GM12878 (cell line): ENCODE data around the gene ANKRD44. TPM values are rescaled to one million over a fixed set of nuclear protein-coding genes. Genes with fewer than 3 reads are reported as not detected.

Experiments
- ATAC-seq: fragments of 200-7000 bp; cut with Tn5 transposase; 3 replicates; pipeline ENCODE4 v1.9.1; 2020; ENCODE audit warnings: mild to moderate bottlenecking, moderate library complexity
- BruUV-seq: library from RNA; stranded (reverse); fragments of 400-500 nt; replicated peaks from 2 replicates; lab custom pipeline; 2021; lab: Mats Ljungman, UMichigan
- CTCF ChIA-PET: fragments of 300-600 bp; sonication (Branson Sonifier 250); formaldehyde crosslinking; extraction: SDS; loops from one replicate; lab custom pipeline; 2021; ENCODE audit warnings: inconsistent platforms; lab: Yijun Ruan, JAX
- POLR2A ChIA-PET: fragments of 350-600 bp; formaldehyde crosslinking; extraction: SDS; loops from one replicate; lab custom pipeline; 2021; ENCODE audit warnings: inconsistent platforms; lab: Charles Lee
- RAD21 ChIA-PET: fragments of 300-600 bp; sonication (Branson Sonifier 250); formaldehyde crosslinking; loops from one replicate; lab custom pipeline; 2023; ENCODE audit warnings: antibody characterized with exemption; ENCODE audit not compliant: unreplicated experiment; lab: Charles Lee
- SMC1A ChIA-PET: fragments of 300-600 bp; sonication (Branson Sonifier 250); formaldehyde crosslinking; loops from one replicate; lab custom pipeline; 2023; ENCODE audit not compliant: unreplicated experiment, uncharacterized antibody; lab: Charles Lee
- DNase-seq: peaks from one replicate; pipeline ENCODE4 v3.0.0-alpha.2; 2011; ENCODE audit warnings: low read depth, low spot score
- FAIRE-seq: peaks from 3 replicates; lab custom pipeline; 2011; peaks lifted over from hg19 to GRCh38; lab: Jason Lieb, UNC
- H2AFZ ChIP-seq: 2 replicates; pipeline ENCODE4 v1.6.0; 2011; ENCODE audit warnings: low read depth, low read length, control low read depth; ENCODE audit not compliant: control insufficient read depth
- H3K27ac ChIP-seq: 2 replicates; pipeline ENCODE4 v1.5.1; 2011; ENCODE audit warnings: control low read depth; ENCODE audit not compliant: control insufficient read depth, insufficient read depth
- H3K27me3 ChIP-seq, 2 experiments: replicated peaks in 1 of 2; 2 replicates each; pipeline versions ENCODE4 v1.6.0 to v1.6.1; 2011; ENCODE audit warnings: low read length in 1 of 2; ENCODE audit not compliant: control insufficient read depth in 2 of 2, insufficient read depth in 2 of 2
- H3K36me3 ChIP-seq, 2 experiments: 2 replicates each; pipeline ENCODE4 v1.5.1; 2011; ENCODE audit warnings: low read length in 1 of 2; ENCODE audit not compliant: control insufficient read depth in 2 of 2, insufficient read depth in 2 of 2
- H3K4me1 ChIP-seq: 2 replicates; pipeline ENCODE4 v1.6.1; 2011; ENCODE audit warnings: mild to moderate bottlenecking, low read length, moderate library complexity, mixed read lengths; ENCODE audit not compliant: control insufficient read depth, insufficient read depth
- H3K4me2 ChIP-seq: 2 replicates; pipeline ENCODE4 v1.6.0; 2011; ENCODE audit warnings: control low read depth; ENCODE audit not compliant: control insufficient read depth, insufficient read depth
- H3K4me3 ChIP-seq: fragments of 200-600 bp; sonication (generic); 2 replicates; pipeline ENCODE4 v1.5.1; 2016
- H3K79me2 ChIP-seq: 2 replicates; pipeline ENCODE4 v1.6.0; 2011; ENCODE audit warnings: low read length; ENCODE audit not compliant: control insufficient read depth, insufficient read depth
- H3K9ac ChIP-seq: 2 replicates; pipeline ENCODE4 v1.8.0; 2011; ENCODE audit warnings: low read length, control low read depth, mixed read lengths; ENCODE audit not compliant: control insufficient read depth, insufficient read depth
- H3K9me3 ChIP-seq: replicated peaks from 3 replicates; pipeline ENCODE4 v1.5.1; 2011; ENCODE audit warnings: mild to moderate bottlenecking, low read length; ENCODE audit not compliant: control insufficient read depth, insufficient read depth
- H4K20me1 ChIP-seq: 2 replicates; pipeline ENCODE4 v1.6.0; 2011; ENCODE audit not compliant: control insufficient read depth, insufficient read depth
- ATF2 ChIP-seq: IDR thresholded peaks from 2 replicates; pipeline ENCODE4 v1.6.1; 2012; ENCODE audit warnings: low read length, inconsistent platforms
- BRCA1 ChIP-seq: IDR thresholded peaks from 2 replicates; pipeline ENCODE4 v1.6.1; 2011; ENCODE audit warnings: low read depth, low read length, improper control_type of control experiment
- CHD1 ChIP-seq: IDR thresholded peaks from 2 replicates; pipeline ENCODE4 v1.6.1; 2012; ENCODE audit warnings: low read depth, low read length, improper control_type of control experiment
- CREM ChIP-seq: IDR thresholded peaks from 2 replicates; pipeline ENCODE4 v1.6.1; 2014; ENCODE audit warnings: antibody characterized with exemption, low read depth
- DPF2 ChIP-seq: fragments of 450-650 bp; IDR thresholded peaks from 2 replicates; pipeline ENCODE4 v1.6.1; 2017; ENCODE audit warnings: mild to moderate bottlenecking
- EED ChIP-seq: sonication (generic); IDR thresholded peaks from 2 replicates; pipeline ENCODE4 v1.6.1; 2016; ENCODE audit warnings: antibody characterized with exemption, low read depth
- HDAC2 ChIP-seq: fragments of 200-600 bp; sonication (generic); IDR thresholded peaks from 2 replicates; pipeline ENCODE4 v1.6.1; 2017
- HSF1 ChIP-seq: fragments of 150-350 bp; IDR thresholded peaks from 2 replicates; pipeline ENCODE4 v1.6.1; 2014; ENCODE audit warnings: mild to moderate bottlenecking, low read depth, low read length
- IKZF2 ChIP-seq, 2 experiments: fragments of 450-650 bp; IDR thresholded peaks; 2 replicates each; pipeline ENCODE4 v1.6.1; 2017; ENCODE audit warnings: mild to moderate bottlenecking in 2 of 2, moderate library complexity in 2 of 2
- MTA2 ChIP-seq: fragments of 450-650 bp; IDR thresholded peaks from 2 replicates; pipeline ENCODE4 v1.6.1; 2016; ENCODE audit warnings: low read depth, mild to moderate bottlenecking, moderate library complexity
- MXI1 ChIP-seq: fragments of 150-350 bp; IDR thresholded peaks from 2 replicates; pipeline ENCODE4 v1.6.1; 2011; ENCODE audit warnings: low read depth, mild to moderate bottlenecking, inconsistent platforms, low read length, improper control_type of control experiment
- NBN ChIP-seq: fragments of 450-650 bp; IDR thresholded peaks from 2 replicates; pipeline ENCODE4 v1.6.1; 2016
- NFIC ChIP-seq: IDR thresholded peaks from 2 replicates; pipeline ENCODE4 v1.6.1; 2012; ENCODE audit warnings: low read depth, mild to moderate bottlenecking, inconsistent platforms, low read length, moderate library complexity
- PKNOX1 ChIP-seq: fragments of 450-650 bp; IDR thresholded peaks from 2 replicates; pipeline ENCODE4 v1.6.1; 2016; ENCODE audit warnings: mild to moderate bottlenecking
- RELA ChIP-seq: fragments of 450-650 bp; IDR thresholded peaks from 2 replicates; pipeline ENCODE4 v1.8.0; 2014; ENCODE audit warnings: borderline replicate concordance; ENCODE audit not compliant: partially characterized antibody
- ZBTB4 ChIP-seq: fragments of 450-650 bp; formaldehyde crosslinking; IDR thresholded peaks from 2 replicates; pipeline ENCODE4 v1.4.0; 2022; ENCODE audit warnings: mild to moderate bottlenecking, moderate library complexity
- WGBS: methylation state at CpG from one replicate; pipeline ENCODE4 v1.1.6; 2016; ENCODE audit warnings: low lambda C conversion rate; ENCODE audit not compliant: insufficient replicate concordance, insufficient coverage; ENCODE audit errors: missing lambda C conversion rate; 5-methylcytosine and 5-hydroxymethylcytosine counted together
- in situ Hi-C: fragments of 300-500 bp; cut with MboI; formaldehyde crosslinking; loops from 9 replicates; pipeline ENCODE4 v1.14.3; 2018; ENCODE audit warnings: mixed read lengths
- intact Hi-C: fragments of 100-400 bp; cut with micrococcal nuclease; formaldehyde crosslinking; loops from one replicate; pipeline ENCODE4 v1.14.2; 2022; ENCODE audit not compliant: unreplicated experiment
- polyA plus RNA-seq, 11 experiments: library from polyadenylated mRNA; depleted of rRNA in 4 of 11; unstranded in 6 of 11; stranded (reverse) in 5 of 11; fragments of >200 nt; fragmentation: Nextera tagmentation in 4 of 11; fragmentation: Illumina TruSeq in 1 of 11; extraction: Ambion mirVana in 4 of 11; extraction: Trizol in 1 of 11; gene quantifications; 1 replicate in 1 of 11; 2 replicates in 10 of 11; pipeline versions ENCODE4 v1.2.1 to v1.2.3, GENCODE V29; 2011 to 2016; ENCODE audit warnings: inconsistent platforms in 2 of 11, missing spikeins in 2 of 11, low read depth in 1 of 11
- total RNA-seq, 4 experiments: library from RNA; depleted of rRNA in 3 of 4; stranded (reverse); fragments of >200 nt in 3 of 4; fragmentation: Illumina TruSeq in 1 of 4; extraction: Trizol in 1 of 4; gene quantifications; 2 replicates each; pipeline versions ENCODE4 v1.2.1 to v1.2.3, GENCODE V29; 2013 to 2021

ANKRD44 gene
- total and polyA plus RNA-seq, 10 of the 15 experiments (the other 5 are each of a cell fraction or from before 2014, with no cell fraction given), result 19.1 to 99.1 (median 59.6) TPM

- TF ChIP-seq ATF2, result 0 out of 2 replicates have a peak, but pooled peaks have one; percentile 51
- TF ChIP-seq BRCA1, result no peak
- TF ChIP-seq CHD1, result no peak
Measured at GRCh38 chr2:197296835-197297234, 13.7 kb downstream of the ANKRD44 start (continued).

- H3K9ac ChIP-seq, result peak overlapping the region; percentile 35
- intact Hi-C loops (loop anchor here (2.0 kb wide), 1 partner anchor 39 kb away; no protein-coding TSS in a partner anchor), in situ Hi-C loops (no loop called here)
- H2AFZ ChIP-seq, result no peak overlapping the region; the same call in 1 of the 2 replicates
- no peak for FAIRE-seq
- CTCF ChIA-PET, result interaction anchor here (0.9 to 6.1 kb wide), 7 partner anchors 12 to 96 kb away, joined by 3 to 94 read pairs (median 4); no protein-coding TSS in a partner anchor
- H3K4me1 ChIP-seq, result peaks cover 58% of the 10 kb centered on the region
- H4K20me1 ChIP-seq, result no peaks in the 10 kb centered on the region; the same call in 1 of the 2 replicates
- POLR2A ChIA-PET, result interaction anchor here (1.0 to 7.2 kb wide), 11 partner anchors 12 to 87 kb away, joined by 3 to 139 read pairs (median 7); partner anchors contain the start of gene ANKRD44
- H3K27me3 ChIP-seq, result no peaks in the 10 kb centered on the region
- H3K4me3 ChIP-seq, result peak overlapping the region; percentile 43; the same call in 1 of the 2 replicates
- peaks cover 3% of the 10 kb centered on the region; the same call in 2 of the 3 replicates for H3K9me3 ChIP-seq
- peak overlapping the region; percentile 98 for H3K4me2 ChIP-seq
- RAD21 ChIA-PET, result interaction anchor here (0.6 to 20.1 kb wide), 13 partner anchors 9 to 100 kb away, joined by 3 to 408 read pairs (median 8); partner anchors contain the start of gene ANKRD44
- H3K27ac ChIP-seq, result peak overlapping the region; percentile 95
- peak; percentile 58 for ATAC-seq
- SMC1A ChIA-PET, result interaction anchor here (0.6 to 20.5 kb wide), 14 partner anchors 12 to 103 kb away, joined by 3 to 433 read pairs (median 8); no protein-coding TSS in a partner anchor
- BruUV-seq, result no TSS peak
- DNase-seq, result no peak
- WGBS, result 0% methylated on average over 3 of the region's 3 CpGs
- H3K36me3 ChIP-seq, result peaks cover 0 to 2% of the 10 kb centered on the region in 2 experiments; a peak in 1 of 4 replicates
- H3K79me2 ChIP-seq, result peaks cover 100% of the 10 kb centered on the region
- TF ChIP-seq NFIC (peak; percentile 63), PKNOX1 (peak; percentile 41), EED (peak; percentile 57; the same call in 1 of the 2 replicates), CREM (0 out of 2 replicates have a peak, but pooled peaks have one; percentile 26), NBN (peak; percentile 60), MXI1 (0 out of 2 replicates have a peak, but pooled peaks have one; percentile 8), RELA (no peak), HSF1 (peak; percentile 57; the same call in 1 of the 2 replicates), IKZF2 (IDR thresholded peaks at IDR 0.05) (0 out of 4 replicates have a peak, but pooled peaks of 1 of the 2 experiments have one; percentile 23), DPF2 (no peak), HDAC2 (no peak), ZBTB4 (no peak), MTA2 (0 out of 2 replicates have a peak, but pooled peaks have one; percentile 53)
Measured at GRCh38 chr2:197294260-197294659, 16.3 kb downstream of the ANKRD44 start.
